ENCODE measurements around the gene SMARCD1.

The SMARCD1 gene

GRCh38 chr12:50069069-50069468, 16.1 kb upstream of the SMARCD1 start:
- TF ChIP-seq REST (IDR thresholded peaks at IDR 0.05; ENCODE audit: insufficient read depth in 1 of 2, low read depth in 2 of 2, low read length in 2 of 2) = no peak
- no peak for TF ChIP-seq TAF1 (IDR thresholded peaks at IDR 0.05; ENCODE audit: borderline replicate concordance, insufficient read depth, low read length)
- TF ChIP-seq POLR2AphosphoS5 (IDR thresholded peaks at IDR 0.05; ENCODE audit: low read depth, low read length) = no peak
- no peak for TF ChIP-seq FOXP2 (optimal IDR thresholded peaks at IDR 0.05; ENCODE audit: borderline replicate concordance, extremely low read depth, extremely low read length, insufficient read depth)
- no peak for TF ChIP-seq SIN3A (IDR thresholded peaks at IDR 0.05; ENCODE audit: borderline replicate concordance, insufficient read depth, low read length)

DNA sequence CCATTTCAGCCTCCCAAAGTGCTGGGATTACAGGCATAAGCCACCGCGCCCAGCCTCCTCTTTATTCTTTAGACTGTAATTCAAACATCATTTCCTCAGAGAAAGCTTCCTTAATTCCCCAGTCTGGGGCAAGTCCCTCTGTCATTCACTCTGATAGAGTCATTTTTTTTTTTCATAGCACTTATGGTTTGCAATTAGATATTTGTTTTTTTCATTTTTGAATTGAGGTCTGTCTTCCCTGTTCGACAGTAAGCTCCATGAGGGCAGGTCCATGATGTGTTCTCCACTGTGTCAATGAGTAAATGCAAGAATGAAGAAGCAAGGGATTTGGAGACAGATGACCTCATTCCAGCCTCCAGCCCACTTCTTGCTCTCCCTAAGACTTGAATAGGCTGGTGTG, 15.6 kb upstream of the SMARCD1 start:
- TF ChIP-seq SIN3A (IDR thresholded peaks at IDR 0.05; ENCODE audit: borderline replicate concordance, insufficient read depth, low read length) (no peak), REST (IDR thresholded peaks at IDR 0.05; ENCODE audit: insufficient read depth in 1 of 2, low read depth in 2 of 2, low read length in 2 of 2) (no peak), FOXP2 (optimal IDR thresholded peaks at IDR 0.05; ENCODE audit: borderline replicate concordance, extremely low read depth, extremely low read length, insufficient read depth) (no peak), POLR2AphosphoS5 (IDR thresholded peaks at IDR 0.05; ENCODE audit: low read depth, low read length) (no peak), TAF1 (IDR thresholded peaks at IDR 0.05; ENCODE audit: borderline replicate concordance, insufficient read depth, low read length) (no peak)

DNA sequence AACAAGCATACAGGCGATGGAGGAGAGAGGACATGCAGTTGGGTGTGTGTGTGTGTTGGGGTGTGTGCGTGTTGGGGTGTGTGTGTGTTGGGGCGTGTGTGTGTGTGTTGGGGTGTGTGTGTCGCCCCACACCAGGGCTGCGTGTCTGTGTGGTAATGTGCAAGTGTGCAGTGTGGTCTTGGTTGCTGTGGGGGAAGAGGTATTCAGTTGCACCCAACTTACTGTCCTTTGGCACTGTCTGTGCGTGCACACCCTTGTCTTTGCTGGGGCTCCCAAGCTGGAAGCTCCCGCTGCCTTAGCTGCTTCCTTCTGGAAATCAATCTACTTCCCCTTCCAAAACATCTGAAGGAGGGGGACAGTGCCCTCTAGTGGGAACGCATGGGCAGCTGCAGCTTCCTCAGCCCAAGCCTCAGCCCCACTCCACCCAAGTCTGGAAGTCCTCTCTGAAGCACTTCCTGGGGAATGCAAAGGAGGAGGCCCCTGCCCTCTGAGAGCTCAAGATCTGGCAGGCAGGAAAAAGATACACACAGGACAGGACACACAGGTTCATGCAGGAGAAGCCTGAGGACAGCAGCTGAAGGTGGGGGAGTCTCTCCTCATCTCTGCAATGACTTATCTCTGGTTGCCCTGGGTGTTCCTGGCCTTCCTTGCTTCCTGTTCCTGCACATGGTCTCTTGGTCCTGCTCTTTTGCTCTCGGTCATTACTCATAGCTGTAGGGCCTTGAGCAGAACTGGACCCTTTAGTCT, 14.7 kb upstream of the SMARCD1 start:
- TF ChIP-seq FOXP2 (optimal IDR thresholded peaks at IDR 0.05; ENCODE audit: borderline replicate concordance, extremely low read depth, extremely low read length, insufficient read depth) (no peak), REST (IDR thresholded peaks at IDR 0.05; ENCODE audit: insufficient read depth in 1 of 2, low read depth in 2 of 2, low read length in 2 of 2) (no peak), SIN3A (IDR thresholded peaks at IDR 0.05; ENCODE audit: borderline replicate concordance, insufficient read depth, low read length) (no peak), POLR2AphosphoS5 (IDR thresholded peaks at IDR 0.05; ENCODE audit: low read depth, low read length) (no peak), TAF1 (IDR thresholded peaks at IDR 0.05; ENCODE audit: borderline replicate concordance, insufficient read depth, low read length) (no peak)

GRCh38 chr12:50072198-50072907, 12.8 kb upstream of the SMARCD1 start:
- TF ChIP-seq FOXP2 (optimal IDR thresholded peaks at IDR 0.05; ENCODE audit: borderline replicate concordance, extremely low read depth, extremely low read length, insufficient read depth) = no peak
- TF ChIP-seq SIN3A (IDR thresholded peaks at IDR 0.05; ENCODE audit: borderline replicate concordance, insufficient read depth, low read length) = no peak
- no peak for TF ChIP-seq REST (IDR thresholded peaks at IDR 0.05; ENCODE audit: insufficient read depth in 1 of 2, low read depth in 2 of 2, low read length in 2 of 2)
- TF ChIP-seq POLR2AphosphoS5 (IDR thresholded peaks at IDR 0.05; ENCODE audit: low read depth, low read length) = no peak
- TF ChIP-seq TAF1 (IDR thresholded peaks at IDR 0.05; ENCODE audit: borderline replicate concordance, insufficient read depth, low read length) = no peak

Measured in PFSK-1 (cell line).